Measurements from ENCODE around the gene PRKAR2B. TPM values are rescaled to one million over a fixed set of nuclear protein-coding genes. Genes with fewer than 3 reads are reported as not detected.
"Not testable (repeated sequence)": the region's sequence is repeated elsewhere in the genome, so short reads cannot be mapped to it uniquely, and the experiment has no call there.

PRKAR2B gene
- total RNA-seq, 2 donors from 2014 or later: 0.71 to 1.7 TPM

- no peak for ATAC-seq
- Mint-ChIP-seq H3K27ac (no peak overlapping the region), H3K36me3 (no peaks in the 10 kb centered on the region), H3K9me3 (no peaks in the 10 kb centered on the region)
- no peak for DNase-seq (ENCODE audit: low spot score in 2 of 2)
Measured at GRCh38 chr7:107149863-107150262, 105.4 kb downstream of the PRKAR2B start.

- H3K27ac Mint-ChIP-seq: no peak overlapping the region
- no peaks in the 10 kb centered on the region for H3K9me3 Mint-ChIP-seq
- ATAC-seq (peak; percentile 63 to 67), DNase-seq (ENCODE audit: low spot score in 2 of 2) (peak in 1 of 2 donors; percentile 69)
- no peaks in the 10 kb centered on the region for H3K36me3 Mint-ChIP-seq
Measured at GRCh38 chr7:107150375-107151073, 106.0 kb downstream of the PRKAR2B start.

- Mint-ChIP-seq H3K27ac (no peak overlapping the region), H3K9me3 (no peaks in the 10 kb centered on the region), H3K36me3 (no peaks in the 10 kb centered on the region)
- DNase-seq (ENCODE audit: low spot score in 2 of 2): no peak
- no peak for ATAC-seq
Measured at GRCh38 chr7:107151538-107151937, 107.0 kb downstream of the PRKAR2B start.

GRCh38 chr7:107152011-107152410, 107.5 kb downstream of the PRKAR2B start:
- no peaks in the 10 kb centered on the region for H3K36me3 Mint-ChIP-seq
- ATAC-seq (no peak), DNase-seq (ENCODE audit: low spot score in 2 of 2) (no peak)
- H3K9me3 Mint-ChIP-seq: no peaks in the 10 kb centered on the region
- H3K27ac Mint-ChIP-seq: no peak overlapping the region

- Mint-ChIP-seq H3K36me3 (no peaks in the 10 kb centered on the region), H3K27ac (no peak overlapping the region), H3K9me3 (no peaks in the 10 kb centered on the region)
- DNase-seq (ENCODE audit: low spot score in 2 of 2) (no peak), ATAC-seq (no peak)
Measured at GRCh38 chr7:107154826-107155225, 110.3 kb downstream of the PRKAR2B start.

GRCh38 chr7:107155726-107156125, 111.2 kb downstream of the PRKAR2B start:
- not testable (repeated sequence) for ATAC-seq; H3K27ac Mint-ChIP-seq; H3K9me3 Mint-ChIP-seq; H3K36me3 Mint-ChIP-seq; DNase-seq (ENCODE audit: low spot score in 2 of 2)

- no peak overlapping the region for H3K27ac Mint-ChIP-seq
- ATAC-seq (no peak), DNase-seq (ENCODE audit: low spot score in 2 of 2) (no peak)
- H3K9me3 Mint-ChIP-seq: no peaks in the 10 kb centered on the region
- H3K36me3 Mint-ChIP-seq: no peaks in the 10 kb centered on the region
Measured at GRCh38 chr7:107157091-107157490, 112.6 kb downstream of the PRKAR2B start.

- DNase-seq (ENCODE audit: low spot score in 2 of 2) (no peak), ATAC-seq (no peak)
- H3K36me3 Mint-ChIP-seq: no peaks in the 10 kb centered on the region
- H3K9me3 Mint-ChIP-seq: no peaks in the 10 kb centered on the region
- H3K27ac Mint-ChIP-seq: no peak overlapping the region
Measured at GRCh38 chr7:107158028-107158427, 113.5 kb downstream of the PRKAR2B start.

- ATAC-seq (no peak), DNase-seq (ENCODE audit: low spot score in 2 of 2) (no peak)
- no peaks in the 10 kb centered on the region for H3K9me3 Mint-ChIP-seq
- H3K27ac Mint-ChIP-seq: no peak overlapping the region
- no peaks in the 10 kb centered on the region for H3K36me3 Mint-ChIP-seq
Measured at GRCh38 chr7:107160389-107160788, 115.9 kb downstream of the PRKAR2B start.

- DNase-seq (ENCODE audit: low spot score in 2 of 2) (no peak), ATAC-seq (no peak)
- Mint-ChIP-seq H3K27ac (no peak overlapping the region), H3K36me3 (no peaks in the 10 kb centered on the region), H3K9me3 (no peaks in the 10 kb centered on the region)
Measured at GRCh38 chr7:107161415-107161814, 116.9 kb downstream of the PRKAR2B start.

- ATAC-seq (no peak), DNase-seq (ENCODE audit: low spot score in 2 of 2) (no peak)
- Mint-ChIP-seq H3K36me3 (no peaks in the 10 kb centered on the region), H3K9me3 (no peaks in the 10 kb centered on the region), H3K27ac (no peak overlapping the region)
Measured at GRCh38 chr7:107162475-107162874, 118.0 kb downstream of the PRKAR2B start.

- ATAC-seq (no peak), DNase-seq (ENCODE audit: low spot score in 2 of 2) (no peak)
- Mint-ChIP-seq H3K9me3 (no peaks in the 10 kb centered on the region), H3K27ac (no peak overlapping the region), H3K36me3 (no peaks in the 10 kb centered on the region)
Measured at GRCh38 chr7:107164092-107164491, 119.6 kb downstream of the PRKAR2B start.

- no peak for DNase-seq (ENCODE audit: low spot score in 2 of 2)
- no peak for ATAC-seq
- H3K36me3 Mint-ChIP-seq: peaks cover 0 to 5% of the 10 kb centered on the region in 2 donors
- no peak overlapping the region for H3K27ac Mint-ChIP-seq
- H3K9me3 Mint-ChIP-seq: no peaks in the 10 kb centered on the region
Measured at GRCh38 chr7:107165341-107165740, 120.8 kb downstream of the PRKAR2B start.

GRCh38 chr7:107166736-107167426, 122.4 kb downstream of the PRKAR2B start:
- ATAC-seq: no peak
- H3K36me3 Mint-ChIP-seq: peaks cover 0 to 5% of the 10 kb centered on the region in 2 donors
- no peak for DNase-seq (ENCODE audit: low spot score in 2 of 2)
- peak overlapping the region; percentile 99 to 100 for H3K27ac Mint-ChIP-seq
- no peaks in the 10 kb centered on the region for H3K9me3 Mint-ChIP-seq

- ATAC-seq (peak in 1 of 2 donors; percentile 29), DNase-seq (ENCODE audit: low spot score in 2 of 2) (no peak)
- peaks cover 0 to 5% of the 10 kb centered on the region in 2 donors for H3K36me3 Mint-ChIP-seq
- peak overlapping the region; percentile 99 to 100 for H3K27ac Mint-ChIP-seq
- no peaks in the 10 kb centered on the region for H3K9me3 Mint-ChIP-seq
Measured at GRCh38 chr7:107167483-107168232, 123.2 kb downstream of the PRKAR2B start.

- Mint-ChIP-seq H3K36me3 (peaks cover 0 to 5% of the 10 kb centered on the region in 2 donors), H3K27ac (peak within 1 kb of the TSS; percentile 99 to 100), H3K9me3 (no peaks in the 10 kb centered on the region)
- DNase-seq (ENCODE audit: low spot score in 2 of 2) (peak; percentile 96 to 97), ATAC-seq (peak; percentile 82 to 85)
Measured at GRCh38 chr7:107168233-107169119, 124.0 kb downstream of the PRKAR2B start, which contains the start of gene HBP1. TSS of gene HBP1 (plus strand) at chr7:107169003. CDS start at chr7:107179894, 10,891 bp downstream.
